Stimulated activated CD4-positive, alpha-beta T cell treated with anti-CD3 and anti-CD28 coated beads, Interleukin-12 subunit alpha, Interleukin-12 subunit beta, amount 100 ng/mL, for 24 hours (primary cell): ENCODE measurements around the gene GRID2IP.
"Not testable (repeated sequence)": the region's sequence is repeated elsewhere in the genome, so short reads cannot be mapped to it uniquely, and the experiment has no call there.

Source experiments
- DNase-seq, 2 experiments: peaks; one replicate each; pipeline ENCODE4 v3.0.0-alpha.2; 2020; ENCODE audit warnings: low read depth in 2 of 2

The GRID2IP gene

GRCh38 chr7:6487184-6487545 is 64.1 kb downstream of the GRID2IP start:
- no peak for DNase-seq

GRCh38 chr7:6486438-6487183 is 64.7 kb downstream of the GRID2IP start:
- no peak for DNase-seq

DNA sequence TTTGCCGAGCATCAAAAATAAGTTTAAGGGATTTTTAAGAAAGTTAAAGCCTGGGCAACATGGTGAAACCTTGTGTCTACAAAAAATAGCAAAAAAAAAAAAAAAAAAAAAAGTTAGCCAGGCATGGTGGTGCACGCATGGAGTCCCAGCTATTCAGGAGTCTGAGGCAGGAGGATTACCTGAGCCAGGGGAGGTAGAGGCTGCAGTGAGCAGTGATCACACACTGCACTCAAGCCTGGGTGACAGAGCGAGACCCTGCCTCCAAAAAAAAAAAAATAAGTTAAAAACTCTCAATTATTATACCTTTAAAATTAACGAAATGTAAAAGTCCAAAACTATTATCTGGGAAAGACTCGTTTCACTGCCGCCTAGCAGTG is 68.5 kb downstream of the GRID2IP start:
- no peak for DNase-seq

DNA sequence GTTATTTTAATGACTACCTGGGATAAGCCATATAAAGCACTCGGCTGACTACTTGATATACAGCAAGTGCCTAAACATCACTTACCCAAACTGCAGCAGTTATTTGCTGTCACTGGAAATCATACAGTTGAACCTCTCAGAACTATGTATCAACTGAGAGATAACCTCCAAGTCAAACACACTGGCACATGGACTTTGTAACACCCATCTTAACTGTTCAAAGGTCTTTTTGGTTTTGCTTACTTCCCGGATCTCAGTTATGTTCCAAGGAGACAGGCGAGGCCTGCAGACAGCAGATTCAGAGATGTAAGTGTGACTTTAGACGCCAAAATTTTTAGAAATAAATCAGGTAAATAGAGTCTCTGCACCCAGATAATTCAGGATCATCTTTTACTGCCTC is 69.0 kb downstream of the GRID2IP start:
- no peak for DNase-seq

DNA sequence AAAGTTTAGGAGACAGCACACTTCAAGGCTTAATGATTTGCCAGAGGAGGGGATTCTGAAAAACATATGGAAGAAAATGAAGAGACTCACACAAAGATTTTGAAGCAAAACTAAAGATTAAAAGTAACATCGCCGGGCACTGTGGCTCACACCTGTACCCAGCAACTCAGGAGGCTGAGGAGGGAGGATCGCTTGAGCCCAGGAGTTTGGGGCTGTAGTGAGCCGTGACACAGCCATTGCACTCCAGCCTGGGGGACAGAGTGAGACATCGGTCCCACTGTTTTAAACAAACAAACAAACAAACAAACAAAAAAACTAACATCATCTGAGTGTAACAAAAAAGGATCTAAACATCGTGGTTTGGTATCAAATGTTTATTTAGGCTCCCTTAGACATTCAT is 69.8 kb downstream of the GRID2IP start:
- DNase-seq, result no peak

GRCh38 chr7:6480323-6480660 is 71.0 kb downstream of the GRID2IP start:
- DNase-seq, result no peak

DNA sequence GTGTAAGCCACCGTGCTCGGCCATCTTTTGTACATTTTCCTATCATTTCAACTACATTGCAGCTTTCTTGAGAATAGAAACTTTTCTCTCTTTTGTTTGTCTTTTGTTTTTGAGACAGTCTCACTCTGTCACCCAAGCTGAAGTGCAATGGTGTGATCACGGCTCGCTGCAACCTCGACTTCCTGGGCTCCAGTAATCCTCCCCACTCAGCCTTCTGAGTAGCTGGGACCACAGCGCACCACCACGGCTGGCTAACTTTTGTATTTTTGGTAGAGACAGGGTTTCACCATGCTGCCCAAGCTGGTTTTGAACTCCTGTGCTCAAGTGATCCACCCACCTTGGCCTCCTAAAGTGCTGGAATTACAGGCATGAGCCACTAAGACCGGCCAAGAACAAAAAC is 72.2 kb downstream of the GRID2IP start:
- DNase-seq, result no peak

DNA sequence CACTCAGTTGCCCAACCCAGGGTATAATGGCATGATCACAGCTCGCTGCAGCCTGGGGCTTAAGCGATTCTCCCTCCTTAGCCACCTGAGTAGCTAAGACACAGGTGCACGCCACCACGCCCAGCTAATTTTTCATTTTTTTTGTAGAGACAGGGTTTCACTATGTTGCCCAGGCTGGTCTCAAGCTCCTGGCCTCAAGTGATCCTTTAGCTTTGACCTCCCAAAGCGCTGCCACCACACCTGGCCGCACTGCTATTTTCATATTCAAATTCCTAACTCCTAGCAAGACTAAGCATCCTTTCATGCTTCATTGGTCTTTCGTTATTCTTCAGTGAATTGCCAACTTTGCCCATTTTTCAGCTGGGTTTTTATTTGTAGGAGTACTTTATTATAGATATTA is 73.1 kb downstream of the GRID2IP start:
- no peak for DNase-seq

DNA sequence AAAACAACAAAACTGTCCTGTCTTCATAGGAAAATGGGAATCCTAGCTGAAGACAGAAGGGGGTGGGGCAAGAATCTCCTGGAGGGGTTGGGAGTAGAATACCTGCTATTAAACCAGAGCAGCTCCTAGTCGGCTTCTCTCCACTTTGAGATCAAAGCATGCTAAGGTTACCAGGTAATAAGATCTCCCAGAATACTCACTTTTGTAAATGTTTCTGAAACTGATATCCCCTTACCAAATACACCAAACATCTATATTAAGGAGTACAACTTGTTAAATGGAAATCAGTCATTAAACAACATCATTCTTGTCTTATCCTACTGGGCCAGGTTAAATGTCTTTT is 74.0 kb downstream of the GRID2IP start:
- no peak for DNase-seq

DNA sequence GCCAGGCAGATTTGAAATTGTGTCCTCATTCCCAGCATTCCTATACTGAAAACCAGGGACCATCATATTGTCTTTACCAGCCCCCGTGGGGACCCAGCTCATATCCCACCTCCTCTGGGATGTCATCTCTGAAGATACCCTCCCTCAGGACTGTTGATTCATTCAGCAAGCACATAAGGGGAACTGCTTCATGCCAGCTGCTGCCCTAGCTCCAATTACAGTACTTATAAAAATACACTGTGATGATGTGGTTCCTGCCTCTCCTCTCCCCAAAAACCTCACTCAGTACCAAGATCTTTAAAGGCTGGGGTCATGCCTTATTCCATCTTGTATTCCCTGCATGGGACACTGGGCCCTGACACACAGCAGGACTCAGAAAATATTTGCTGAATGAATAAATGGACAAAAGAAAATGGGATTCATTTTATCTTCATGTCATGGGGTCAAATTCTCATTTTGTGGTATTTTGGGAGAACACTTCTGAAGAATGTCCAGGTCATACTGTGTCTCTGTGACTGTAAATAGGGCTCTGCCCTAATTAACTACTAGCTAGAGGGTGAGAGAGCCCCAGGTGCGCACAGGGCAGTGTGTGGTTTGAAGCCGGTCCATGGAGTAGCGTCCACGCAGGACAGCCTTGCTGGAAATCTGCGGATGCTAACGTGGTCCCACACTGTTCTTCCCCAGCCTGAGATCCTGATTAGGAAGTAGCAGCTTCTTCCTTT is 74.5 kb downstream of the GRID2IP start:
- DNase-seq, result no peak

GRCh38 chr7:6475433-6476186 is 75.7 kb downstream of the GRID2IP start:
- DNase-seq, result no peak

- no peak for DNase-seq
Observed at GRCh38 chr7:6465862-6466261, 85.4 kb downstream of the GRID2IP start.

- DNase-seq, result not testable (repeated sequence)
Observed at GRCh38 chr7:6463609-6464008, 87.7 kb downstream of the GRID2IP start.

GRCh38 chr7:6461946-6462550 is 89.2 kb downstream of the GRID2IP start:
- no peak for DNase-seq

DNA sequence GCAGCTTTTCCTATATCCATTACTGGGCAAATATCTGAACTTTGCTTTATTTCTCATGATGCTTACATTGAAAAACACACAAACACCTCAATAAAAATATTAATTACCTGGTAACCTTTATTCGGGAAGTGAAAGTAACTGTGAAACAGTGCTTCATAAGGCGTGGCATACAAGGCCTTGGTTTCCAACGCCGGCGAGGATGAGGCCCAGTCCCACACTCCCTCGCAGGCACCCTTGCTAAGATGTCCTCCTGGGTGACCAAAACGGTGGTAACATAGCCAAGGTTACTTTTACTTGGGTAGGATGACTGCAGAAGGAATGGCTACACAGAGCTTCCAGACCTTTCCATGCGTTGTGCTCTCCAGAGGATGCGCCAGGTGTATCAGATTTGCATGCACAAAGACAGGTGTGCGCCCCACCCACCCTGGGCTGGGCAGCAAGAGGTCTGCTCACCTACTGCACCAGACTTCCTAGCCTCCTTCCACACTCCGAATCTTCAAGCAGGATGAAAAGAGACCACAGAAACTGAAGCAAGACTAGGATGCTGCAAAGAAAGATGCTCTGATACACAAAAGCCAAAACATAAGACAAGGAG is 90.2 kb downstream of the GRID2IP start:
- DNase-seq, result no peak

DNA sequence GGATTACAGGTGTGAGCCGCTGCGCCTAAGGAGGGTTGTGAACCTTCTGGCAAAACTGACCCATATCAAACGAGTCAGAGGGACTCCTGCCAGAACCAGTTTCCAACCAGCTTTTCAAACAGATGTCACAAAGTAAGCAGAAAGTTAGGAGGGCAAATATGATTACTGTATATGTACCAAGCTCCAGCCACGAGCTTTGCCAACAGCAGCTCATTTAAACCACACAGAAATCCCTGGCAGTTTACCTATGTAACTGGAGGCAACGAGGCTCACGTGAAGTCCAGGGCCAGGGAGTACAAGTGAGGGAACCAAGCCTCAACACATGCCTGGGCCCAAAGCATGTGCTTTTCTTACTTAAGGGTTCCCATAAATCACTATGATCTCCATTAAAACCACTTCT is 91.0 kb downstream of the GRID2IP start:
- no peak for DNase-seq

GRCh38 chr7:6458676-6459075 is 92.6 kb downstream of the GRID2IP start:
- DNase-seq, result not testable (repeated sequence)

- DNase-seq, result no peak
Observed at GRCh38 chr7:6453734-6454133, 97.5 kb downstream of the GRID2IP start.

DNA sequence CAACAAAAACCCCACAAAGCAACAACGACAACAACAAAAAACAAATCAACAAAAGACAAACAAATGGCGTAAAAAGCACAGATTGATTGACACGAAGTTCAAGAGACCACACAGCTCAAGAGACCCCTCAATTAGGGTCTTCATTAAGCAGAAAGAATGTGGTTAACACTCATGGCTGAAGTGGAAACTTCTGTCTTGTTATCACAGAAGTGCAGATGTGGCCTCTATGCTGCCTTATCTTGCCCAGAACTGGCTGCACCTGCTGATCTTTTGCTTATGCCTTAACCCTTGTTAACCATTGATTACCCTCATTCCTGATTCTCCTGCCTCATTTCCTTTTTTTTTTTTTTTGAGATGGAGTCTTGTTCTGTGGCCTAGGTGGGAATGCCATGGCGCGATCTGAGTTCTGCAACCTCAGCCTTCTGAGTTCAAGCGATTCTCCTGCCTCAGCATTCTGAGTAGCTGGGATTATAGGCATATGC is 100.0 kb downstream of the GRID2IP start:
- DNase-seq, result no peak

- not testable (repeated sequence) for DNase-seq
Observed at GRCh38 chr7:6450591-6450990, 100.7 kb downstream of the GRID2IP start.

DNA sequence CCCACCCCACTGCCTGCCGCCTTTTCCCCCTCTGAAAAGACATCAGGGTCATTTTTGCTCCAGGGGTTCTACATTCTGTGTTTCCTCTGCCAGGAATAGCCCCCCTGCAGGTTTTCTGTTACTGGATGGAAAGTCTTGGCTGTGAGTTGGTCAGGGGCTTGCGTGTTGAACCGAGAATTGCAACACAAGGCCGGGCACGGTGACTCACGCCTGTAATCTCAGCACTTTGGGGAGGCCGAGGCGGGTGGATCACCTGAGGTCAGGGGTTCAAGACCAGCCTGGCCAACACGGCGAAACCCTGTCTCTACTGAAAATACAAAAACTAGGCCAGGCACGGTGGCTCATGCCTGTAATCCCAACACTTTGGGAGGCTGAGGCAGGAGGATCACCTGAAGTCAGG is 101.4 kb downstream of the GRID2IP start:
- DNase-seq, result not testable (repeated sequence)

DNA sequence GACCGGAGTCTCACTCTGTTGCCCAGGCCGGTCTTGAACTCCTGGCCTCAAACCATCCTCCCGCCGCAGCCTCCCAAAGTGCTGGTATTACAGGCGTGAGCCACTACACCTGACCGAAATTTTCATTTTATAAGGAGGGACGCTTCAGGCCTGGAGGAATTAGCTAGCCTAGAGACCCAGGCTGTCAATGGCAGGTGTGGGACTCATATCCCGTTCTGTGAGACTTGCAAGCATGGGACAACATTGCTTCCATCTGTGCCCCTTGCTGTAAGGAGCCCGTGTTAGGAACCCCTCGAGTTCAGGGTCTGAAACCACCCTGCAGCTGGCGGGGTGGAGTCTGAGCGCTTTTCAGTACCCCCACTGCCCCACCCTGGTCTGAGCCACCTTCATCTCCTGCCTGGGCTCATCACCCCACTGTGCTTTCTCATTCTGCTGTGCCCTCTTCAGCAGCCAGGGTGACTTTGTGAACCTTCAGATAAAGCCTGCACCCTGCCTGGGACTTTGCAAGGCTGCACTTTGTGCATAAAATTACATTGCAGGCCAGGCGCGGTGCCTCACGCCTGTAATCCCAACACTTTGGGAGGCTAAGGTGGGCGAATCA is 102.2 kb downstream of the GRID2IP start:
- DNase-seq, result no peak
